IMR-90 (cell line): ENCODE data around the gene AGXT.

ENCODE experiments used
- BHLHE40 ChIP-seq: fragments of 150-350 bp; IDR thresholded peaks from 2 replicates; pipeline ENCODE4 v1.6.1; 2016; ENCODE audit warnings: mild to moderate bottlenecking, low read depth, low read length
- CEBPB ChIP-seq: IDR thresholded peaks from 2 replicates; pipeline ENCODE4 v1.6.1; 2012; ENCODE audit warnings: low read depth, low read length, improper control_type of control experiment
- FOS ChIP-seq: fragments of 150-350 bp; IDR thresholded peaks from 2 replicates; pipeline ENCODE4 v1.6.1; 2016; ENCODE audit warnings: low read depth, low read length
- MAFK ChIP-seq: IDR thresholded peaks from 2 replicates; pipeline ENCODE4 v1.6.1; 2012; ENCODE audit warnings: low read depth, low read length, improper control_type of control experiment
- MAZ ChIP-seq: IDR thresholded peaks from 2 replicates; pipeline ENCODE4 v1.6.1; 2012; ENCODE audit warnings: low read depth, mild to moderate bottlenecking, low read length, improper control_type of control experiment, moderate library complexity, borderline replicate concordance
- MXI1 ChIP-seq: IDR thresholded peaks from 2 replicates; pipeline ENCODE4 v1.6.1; 2012; ENCODE audit warnings: low read depth, mild to moderate bottlenecking, low read length, moderate library complexity, borderline replicate concordance
- NFE2L2 ChIP-seq: fragments of 150-350 bp; IDR thresholded peaks from 2 replicates; pipeline ENCODE4 v1.6.1; 2016; ENCODE audit warnings: low read depth, mild to moderate bottlenecking, low read length
- POLR2A ChIP-seq: IDR thresholded peaks from 2 replicates; pipeline ENCODE4 v1.6.1; 2012; ENCODE audit warnings: mild to moderate bottlenecking, low read depth, low read length
- RAD21 ChIP-seq: IDR thresholded peaks from 2 replicates; pipeline ENCODE4 v1.6.1; 2012; ENCODE audit warnings: low read length, improper control_type of control experiment
- RCOR1 ChIP-seq: IDR thresholded peaks from 2 replicates; pipeline ENCODE4 v1.6.1; 2012; ENCODE audit warnings: mild to moderate bottlenecking, low read length, improper control_type of control experiment; ENCODE audit not compliant: insufficient replicate concordance
- RFX5 ChIP-seq: IDR thresholded peaks from 2 replicates; pipeline ENCODE4 v1.8.0; 2012; ENCODE audit warnings: low read depth, mild to moderate bottlenecking, low read length, moderate library complexity
- SMC3 ChIP-seq: fragments of 150-350 bp; IDR thresholded peaks from 2 replicates; pipeline ENCODE4 v1.6.1; 2016; ENCODE audit warnings: low read depth, mild to moderate bottlenecking, antibody characterized with exemption, low read length, moderate library complexity
- TF ChIP-seq, protein P1 (sequence below): conservative IDR thresholded peaks from 2 replicates; pipeline ENCODE4 v1.5.1; 2012; ENCODE audit warnings: mild to moderate bottlenecking, low read depth, low read length, improper control_type of control experiment
- TF ChIP-seq, protein P2 (sequence below): fragments of 150-350 bp; IDR thresholded peaks from 2 replicates; pipeline ENCODE4 v1.6.1; 2017; ENCODE audit warnings: mild to moderate bottlenecking, antibody characterized with exemption, low read length, low read depth

DNA sequence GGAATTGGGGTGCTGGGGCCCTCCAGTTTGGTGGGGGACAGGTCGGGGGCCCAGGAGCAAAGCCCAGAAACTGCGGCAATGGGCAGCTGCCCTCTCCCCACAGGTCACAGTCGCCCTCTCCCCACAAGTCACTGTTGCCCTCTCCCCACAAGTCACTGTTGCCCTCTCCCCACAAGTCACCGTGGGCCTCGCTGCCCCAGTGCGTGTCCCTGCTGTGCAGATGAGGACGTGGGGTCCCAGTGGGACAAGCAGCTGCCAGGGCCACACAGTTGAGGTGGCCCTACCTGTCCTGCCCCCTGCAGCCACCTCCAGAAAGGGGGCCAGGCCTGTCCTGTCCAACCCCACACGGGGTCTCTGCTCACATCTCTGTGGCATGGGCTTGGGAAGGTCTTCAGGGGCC lies 13.0 kb upstream of the AGXT start:
- TF ChIP-seq, protein P1, sequence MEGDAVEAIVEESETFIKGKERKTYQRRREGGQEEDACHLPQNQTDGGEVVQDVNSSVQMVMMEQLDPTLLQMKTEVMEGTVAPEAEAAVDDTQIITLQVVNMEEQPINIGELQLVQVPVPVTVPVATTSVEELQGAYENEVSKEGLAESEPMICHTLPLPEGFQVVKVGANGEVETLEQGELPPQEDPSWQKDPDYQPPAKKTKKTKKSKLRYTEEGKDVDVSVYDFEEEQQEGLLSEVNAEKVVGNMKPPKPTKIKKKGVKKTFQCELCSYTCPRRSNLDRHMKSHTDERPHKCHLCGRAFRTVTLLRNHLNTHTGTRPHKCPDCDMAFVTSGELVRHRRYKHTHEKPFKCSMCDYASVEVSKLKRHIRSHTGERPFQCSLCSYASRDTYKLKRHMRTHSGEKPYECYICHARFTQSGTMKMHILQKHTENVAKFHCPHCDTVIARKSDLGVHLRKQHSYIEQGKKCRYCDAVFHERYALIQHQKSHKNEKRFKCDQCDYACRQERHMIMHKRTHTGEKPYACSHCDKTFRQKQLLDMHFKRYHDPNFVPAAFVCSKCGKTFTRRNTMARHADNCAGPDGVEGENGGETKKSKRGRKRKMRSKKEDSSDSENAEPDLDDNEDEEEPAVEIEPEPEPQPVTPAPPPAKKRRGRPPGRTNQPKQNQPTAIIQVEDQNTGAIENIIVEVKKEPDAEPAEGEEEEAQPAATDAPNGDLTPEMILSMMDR = no peak
- TF ChIP-seq FOS (no peak), RFX5 (no peak), MXI1 (no peak), POLR2A (no peak), MAFK (no peak), NFE2L2 (no peak), BHLHE40 (no peak), RAD21 (no peak), SMC3 (no peak), MAZ (no peak), RCOR1 (no peak), CEBPB (no peak)
- TF ChIP-seq, protein P2, sequence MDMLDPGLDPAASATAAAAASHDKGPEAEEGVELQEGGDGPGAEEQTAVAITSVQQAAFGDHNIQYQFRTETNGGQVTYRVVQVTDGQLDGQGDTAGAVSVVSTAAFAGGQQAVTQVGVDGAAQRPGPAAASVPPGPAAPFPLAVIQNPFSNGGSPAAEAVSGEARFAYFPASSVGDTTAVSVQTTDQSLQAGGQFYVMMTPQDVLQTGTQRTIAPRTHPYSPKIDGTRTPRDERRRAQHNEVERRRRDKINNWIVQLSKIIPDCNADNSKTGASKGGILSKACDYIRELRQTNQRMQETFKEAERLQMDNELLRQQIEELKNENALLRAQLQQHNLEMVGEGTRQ = no peak
